Gastrocnemius medialis (tissue), 4 donors: Measurements from ENCODE around the gene COMMD9.

Experiments
- POLR2A ChIP-seq, 2 donors: fragments of 450-650 bp; IDR thresholded peaks; one replicate each; pipeline ENCODE4 v1.6.1; 2017; ENCODE audit warnings: antibody characterized with exemption in 2 of 2, mild to moderate bottlenecking in 2 of 2, moderate library complexity in 2 of 2
- TF ChIP-seq, protein P1 (sequence below), 5 experiments: fragments of 450-650 bp in 3 of 5; fragments of 200-600 bp in 2 of 5; sonication (generic) in 2 of 5; IDR thresholded peaks in 4 of 5; conservative IDR thresholded peaks in 1 of 5; 1 replicate in 4 of 5; 2 replicates in 1 of 5; pipeline ENCODE4 v1.5.1; 2016 to 2019; ENCODE audit warnings: antibody characterized with exemption in 5 of 5, mild to moderate bottlenecking in 3 of 5, moderate library complexity in 3 of 5

DNA sequence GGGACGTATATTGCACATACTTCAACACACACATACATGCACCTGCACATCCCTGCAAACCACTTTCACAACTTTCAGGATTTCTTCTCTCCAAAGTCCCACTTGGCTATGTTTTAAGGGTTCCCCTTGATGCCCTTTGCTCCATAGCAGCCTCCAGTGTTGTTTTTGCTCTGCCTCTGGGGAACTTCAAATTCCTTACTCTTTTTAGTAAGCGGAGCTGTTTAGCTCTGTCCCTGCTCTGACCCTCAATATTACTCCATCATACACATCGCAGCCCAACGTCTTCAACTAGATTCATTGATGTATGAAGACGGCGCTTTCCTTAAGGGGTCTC, 25.2 kb upstream of the COMMD9 start:
- no peak for TF ChIP-seq POLR2A (IDR thresholded peaks at IDR 0.05)
- TF ChIP-seq, protein P1, sequence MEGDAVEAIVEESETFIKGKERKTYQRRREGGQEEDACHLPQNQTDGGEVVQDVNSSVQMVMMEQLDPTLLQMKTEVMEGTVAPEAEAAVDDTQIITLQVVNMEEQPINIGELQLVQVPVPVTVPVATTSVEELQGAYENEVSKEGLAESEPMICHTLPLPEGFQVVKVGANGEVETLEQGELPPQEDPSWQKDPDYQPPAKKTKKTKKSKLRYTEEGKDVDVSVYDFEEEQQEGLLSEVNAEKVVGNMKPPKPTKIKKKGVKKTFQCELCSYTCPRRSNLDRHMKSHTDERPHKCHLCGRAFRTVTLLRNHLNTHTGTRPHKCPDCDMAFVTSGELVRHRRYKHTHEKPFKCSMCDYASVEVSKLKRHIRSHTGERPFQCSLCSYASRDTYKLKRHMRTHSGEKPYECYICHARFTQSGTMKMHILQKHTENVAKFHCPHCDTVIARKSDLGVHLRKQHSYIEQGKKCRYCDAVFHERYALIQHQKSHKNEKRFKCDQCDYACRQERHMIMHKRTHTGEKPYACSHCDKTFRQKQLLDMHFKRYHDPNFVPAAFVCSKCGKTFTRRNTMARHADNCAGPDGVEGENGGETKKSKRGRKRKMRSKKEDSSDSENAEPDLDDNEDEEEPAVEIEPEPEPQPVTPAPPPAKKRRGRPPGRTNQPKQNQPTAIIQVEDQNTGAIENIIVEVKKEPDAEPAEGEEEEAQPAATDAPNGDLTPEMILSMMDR (IDR thresholded peaks at IDR 0.05 in 4 of 5, conservative IDR thresholded peaks at IDR 0.05 in 1 of 5), result no peak
